Inferior parietal cortex (tissue), 1 donor: ENCODE measurements around the gene MCRIP1.

Experiments used
- DNase-seq: peaks from one replicate; pipeline ENCODE4 v3.0.0-alpha.2; 2016; ENCODE audit errors: extremely low spot score

Gene MCRIP1

GRCh38 chr17:81819708-81820107, 13.4 kb downstream of the MCRIP1 start:
- DNase-seq = no peak

- DNase-seq = no peak
Measured at GRCh38 chr17:81817758-81818147, 15.3 kb downstream of the MCRIP1 start.

GRCh38 chr17:81815646-81815986, 17.5 kb downstream of the MCRIP1 start:
- DNase-seq = no peak

- DNase-seq = no peak
Measured at GRCh38 chr17:81814748-81815645, 18.1 kb downstream of the MCRIP1 start.

GRCh38 chr17:81813861-81814683, 19.0 kb downstream of the MCRIP1 start:
- DNase-seq = no peak

- no peak for DNase-seq
Measured at GRCh38 chr17:81813371-81813684, 19.8 kb downstream of the MCRIP1 start.

GRCh38 chr17:81812571-81813370, 20.3 kb downstream of the MCRIP1 start:
- no peak for DNase-seq

GRCh38 chr17:81811705-81812570, 21.2 kb downstream of the MCRIP1 start:
- DNase-seq = no peak

GRCh38 chr17:81810892-81811704, 22.0 kb downstream of the MCRIP1 start:
- DNase-seq = no peak

- DNase-seq = no peak
Measured at GRCh38 chr17:81810476-81810875, 22.6 kb downstream of the MCRIP1 start.

GRCh38 chr17:81809556-81809998, 23.5 kb downstream of the MCRIP1 start:
- no peak for DNase-seq

- DNase-seq = no peak
Measured at GRCh38 chr17:81808778-81809555, 24.1 kb downstream of the MCRIP1 start.

- DNase-seq = no peak
Measured at GRCh38 chr17:81807839-81808238, 25.3 kb downstream of the MCRIP1 start.

GRCh38 chr17:81807210-81807719, 25.8 kb downstream of the MCRIP1 start:
- no peak for DNase-seq

- DNase-seq = no peak
Measured at GRCh38 chr17:81806461-81807209, 26.5 kb downstream of the MCRIP1 start.

- no peak for DNase-seq
Measured at GRCh38 chr17:81805707-81806460, 27.2 kb downstream of the MCRIP1 start.

- DNase-seq = no peak
Measured at GRCh38 chr17:81804559-81805399, 28.3 kb downstream of the MCRIP1 start.
